T-cell (primary cell): ENCODE measurements around the gene KRT24. TPM values are rescaled to one million over a fixed set of nuclear protein-coding genes. Genes with fewer than 3 reads are reported as not detected.

Experiments
- ATAC-seq, 4 experiments: fragments of 200-7000 bp in 3 of 4; fragments of 150-1000 bp in 1 of 4; cut with Tn5 transposase; replicated peaks in 1 of 4; 1 replicate in 3 of 4; 2 replicates in 1 of 4; pipeline ENCODE4 v1.10.0; 2021; ENCODE audit warnings: moderate library complexity in 3 of 4, mild to moderate bottlenecking in 2 of 4, moderate number of reproducible peaks in 1 of 4
- CTCF ChIA-PET, 2 donors: fragments of 300-600 bp; sonication (Branson Sonifier 250); formaldehyde crosslinking; loops; one replicate each; lab custom pipeline; 2022; ENCODE audit warnings: antibody characterized with exemption in 2 of 2; lab: Charles Lee
- POLR2A ChIA-PET, 2 donors: fragments of 300-600 bp; sonication (Branson Sonifier 250); formaldehyde crosslinking; loops; one replicate each; lab custom pipeline; 2022; ENCODE audit warnings: antibody characterized with exemption in 2 of 2; lab: Charles Lee
- DNase-seq, 35 experiments: peaks; one replicate each; pipeline versions ENCODE4 v3.0.0 to v3.0.0-alpha.2; 2013 to 2023
- H3K27ac ChIP-seq: one replicate; pipeline ENCODE4 v1.5.1; 2013; ENCODE audit warnings: low read length
- H3K27me3 ChIP-seq, 2 experiments: replicated peaks in 1 of 2; 1 replicate in 1 of 2; 2 replicates in 1 of 2; pipeline versions ENCODE4 v1.6.1 to v1.7.0; 2013; ENCODE audit warnings: low read length in 1 of 2, mixed read lengths in 1 of 2; ENCODE audit not compliant: control insufficient read depth in 2 of 2, insufficient read depth in 2 of 2; ENCODE audit errors: extremely low read depth in 1 of 2
- H3K36me3 ChIP-seq, 2 donors: 1 replicate in 1 of 2; 2 replicates in 1 of 2; pipeline versions ENCODE4 v1.6.1 to v1.7.0; 2013; ENCODE audit warnings: low read length in 1 of 2; ENCODE audit not compliant: control insufficient read depth in 2 of 2, insufficient read depth in 1 of 2; ENCODE audit errors: extremely low read depth in 1 of 2
- H3K4me1 ChIP-seq, 2 experiments: 1 replicate in 1 of 2; 2 replicates in 1 of 2; pipeline versions ENCODE4 v1.6.1 to v1.7.0; 2013; ENCODE audit warnings: low read length in 2 of 2, mixed read lengths in 1 of 2; ENCODE audit not compliant: insufficient read depth in 2 of 2, control insufficient read depth in 1 of 2; ENCODE audit errors: extremely low read depth in 1 of 2
- H3K4me3 ChIP-seq, 2 donors: 1 replicate in 1 of 2; 2 replicates in 1 of 2; pipeline versions ENCODE4 v1.5.1 to v1.7.0; 2013; ENCODE audit warnings: mild to moderate bottlenecking in 2 of 2, low read length in 1 of 2, moderate library complexity in 1 of 2; ENCODE audit not compliant: control insufficient read depth in 1 of 2; ENCODE audit errors: extremely low read depth in 1 of 2
- H3K9me3 ChIP-seq: 2 replicates; pipeline ENCODE4 v1.7.0; 2013
- H3K27ac Mint-ChIP-seq, 2 donors: one replicate each; pipeline ENCODE4 v1.8.0; 2020 to 2021; ENCODE audit warnings: mild to moderate bottlenecking in 2 of 2, mixed read lengths in 2 of 2
- H3K27me3 Mint-ChIP-seq, 2 donors: one replicate each; pipeline ENCODE4 v1.8.0; 2021 to 2022; ENCODE audit warnings: mixed read lengths in 2 of 2
- H3K36me3 Mint-ChIP-seq: one replicate; pipeline ENCODE4 v1.8.0; 2021; ENCODE audit warnings: mixed read lengths
- H3K4me1 Mint-ChIP-seq, 3 donors: one replicate each; pipeline ENCODE4 v1.8.0; 2020 to 2022; ENCODE audit warnings: mixed read lengths in 3 of 3, mild to moderate bottlenecking in 1 of 3
- H3K4me3 Mint-ChIP-seq, 3 donors: one replicate each; pipeline ENCODE4 v1.8.0; 2020 to 2022; ENCODE audit warnings: mild to moderate bottlenecking in 3 of 3, mixed read lengths in 3 of 3, moderate library complexity in 3 of 3
- H3K9me3 Mint-ChIP-seq, 3 donors: one replicate each; pipeline ENCODE4 v1.8.0; 2020 to 2022; ENCODE audit warnings: mixed read lengths in 3 of 3
- WGBS: methylation state at CpG from one replicate; pipeline ENCODE4 v1.1.5; 2013; ENCODE audit warnings: missing lambda C conversion rate; ENCODE audit not compliant: insufficient coverage; 5-methylcytosine and 5-hydroxymethylcytosine counted together
- total RNA-seq, 35 experiments: library from RNA in 6 of 35; stranded (reverse) in 6 of 35; fragments of 120-200 nt in 1 of 35; gene quantifications; one replicate each; pipeline versions ENCODE4 v1.2.1 to v1.2.4 and lab custom pipeline; 2013 to 2026

The KRT24 gene
- total RNA-seq, 5 donors from 2014 or later (not counting 1 experiment from before 2014, with no cell fraction given): not detected

GRCh38 chr17:40699371-40699770, 4.2 kb downstream of the KRT24 start:
- Mint-ChIP-seq H3K36me3 (no peaks in the 10 kb centered on the region), H3K4me1 (no peaks in the 10 kb centered on the region), H3K27me3 (peaks cover 27 to 40% of the 10 kb centered on the region in 2 donors), H3K4me3 (no peak overlapping the region), H3K27ac (no peak overlapping the region), H3K9me3 (no peaks in the 10 kb centered on the region)
- H3K9me3 ChIP-seq: no peaks in the 10 kb centered on the region
- ATAC-seq (no peak), DNase-seq (no peak)
- no peaks in the 10 kb centered on the region for H3K36me3 ChIP-seq
- 86% methylated on average over 6 of the region's 9 CpGs for WGBS
- POLR2A ChIA-PET: no interaction called here
- peaks cover 3 to 27% of the 10 kb centered on the region in 2 experiments for H3K27me3 ChIP-seq
- H3K27ac ChIP-seq: no peak overlapping the region
- no peaks in the 10 kb centered on the region for H3K4me1 ChIP-seq
- CTCF ChIA-PET: interaction anchor here in 1 of 2 donors (0.6 kb wide), 1 partner anchor 496 kb away, joined by 9 read pairs; no protein-coding TSS in a partner anchor
- no peak overlapping the region for H3K4me3 ChIP-seq

GRCh38 chr17:40697297-40697696, 6.3 kb downstream of the KRT24 start:
- no peaks in the 10 kb centered on the region for H3K9me3 ChIP-seq
- H3K4me3 ChIP-seq: no peak overlapping the region
- ChIA-PET CTCF (no interaction called here), POLR2A (interaction anchor here in 1 of 2 donors (0.6 kb wide), 1 partner anchor 51 kb away, joined by 3 read pairs; no protein-coding TSS in a partner anchor)
- no peak overlapping the region for H3K27ac Mint-ChIP-seq
- H3K4me3 Mint-ChIP-seq: no peak overlapping the region
- H3K27ac ChIP-seq: no peak overlapping the region
- H3K9me3 Mint-ChIP-seq: no peaks in the 10 kb centered on the region
- no peaks in the 10 kb centered on the region for H3K4me1 Mint-ChIP-seq
- no peaks in the 10 kb centered on the region for H3K36me3 Mint-ChIP-seq
- 86% methylated on average over 6 of the region's 7 CpGs for WGBS
- peaks cover 6 to 21% of the 10 kb centered on the region in 2 experiments for H3K27me3 ChIP-seq
- no peaks in the 10 kb centered on the region for H3K4me1 ChIP-seq
- ATAC-seq (no peak), DNase-seq (no peak)
- peaks cover 32 to 38% of the 10 kb centered on the region in 2 donors for H3K27me3 Mint-ChIP-seq
- no peaks in the 10 kb centered on the region for H3K36me3 ChIP-seq

GRCh38 chr17:40696651-40697072, 6.9 kb downstream of the KRT24 start:
- Histone ChIP-seq H3K4me3 (no peak overlapping the region), H3K4me1 (no peaks in the 10 kb centered on the region), H3K9me3 (no peaks in the 10 kb centered on the region), H3K27me3 (peaks cover 6 to 17% of the 10 kb centered on the region in 2 experiments), H3K27ac (no peak overlapping the region), H3K36me3 (no peaks in the 10 kb centered on the region)
- Mint-ChIP-seq H3K4me1 (no peaks in the 10 kb centered on the region), H3K27ac (no peak overlapping the region), H3K36me3 (no peaks in the 10 kb centered on the region), H3K4me3 (no peak overlapping the region), H3K27me3 (peaks cover 33 to 38% of the 10 kb centered on the region in 2 donors), H3K9me3 (no peaks in the 10 kb centered on the region)
- WGBS: no CpG with 5 or more reads among the region's 3 CpGs
- DNase-seq: no peak
- ATAC-seq: no peak
- ChIA-PET POLR2A (interaction anchor here (0.5 to 0.6 kb wide), 2 partner anchors 50 to 981 kb away, joined by 3 to 5 read pairs; no protein-coding TSS in a partner anchor), CTCF (interaction anchor here in 1 of 2 donors (1.3 kb wide), 1 partner anchor 14 kb away, joined by 3 read pairs; no protein-coding TSS in a partner anchor)

- H3K36me3 Mint-ChIP-seq: no peaks in the 10 kb centered on the region
- Histone ChIP-seq H3K4me3 (no peak overlapping the region), H3K27me3 (peaks cover 6 to 17% of the 10 kb centered on the region in 2 experiments), H3K4me1 (no peaks in the 10 kb centered on the region), H3K9me3 (no peaks in the 10 kb centered on the region), H3K36me3 (no peaks in the 10 kb centered on the region), H3K27ac (no peak overlapping the region)
- no peaks in the 10 kb centered on the region for H3K4me1 Mint-ChIP-seq
- H3K27me3 Mint-ChIP-seq: peaks cover 33 to 37% of the 10 kb centered on the region in 2 donors
- ATAC-seq (no peak), DNase-seq (no peak)
- ChIA-PET CTCF (interaction anchor here in 1 of 2 donors (1.3 kb wide), 1 partner anchor 14 kb away, joined by 3 read pairs; no protein-coding TSS in a partner anchor), POLR2A (no interaction called here)
- no peak overlapping the region for H3K27ac Mint-ChIP-seq
- WGBS: 97% methylated on average over 3 of the region's 6 CpGs
- no peak overlapping the region for H3K4me3 Mint-ChIP-seq
- no peaks in the 10 kb centered on the region for H3K9me3 Mint-ChIP-seq
Measured at GRCh38 chr17:40695874-40696472, 7.6 kb downstream of the KRT24 start.

- POLR2A ChIA-PET: no interaction called here
- Mint-ChIP-seq H3K36me3 (no peaks in the 10 kb centered on the region), H3K27ac (no peak overlapping the region), H3K4me3 (no peak overlapping the region), H3K4me1 (no peaks in the 10 kb centered on the region), H3K9me3 (no peaks in the 10 kb centered on the region), H3K27me3 (peaks cover 30 to 33% of the 10 kb centered on the region in 2 donors)
- Histone ChIP-seq H3K27ac (no peak overlapping the region), H3K9me3 (no peaks in the 10 kb centered on the region), H3K27me3 (peaks cover 6 to 20% of the 10 kb centered on the region in 2 experiments), H3K4me3 (no peak overlapping the region), H3K36me3 (no peaks in the 10 kb centered on the region), H3K4me1 (no peaks in the 10 kb centered on the region)
- CTCF ChIA-PET: interaction anchor here in 1 of 2 donors (1.6 kb wide), 1 partner anchor 33 kb away, joined by 3 read pairs; no protein-coding TSS in a partner anchor
- no peak for ATAC-seq
- WGBS: 86% methylated on average over 6 of the region's 9 CpGs
- DNase-seq: no peak
Measured at GRCh38 chr17:40694584-40694983, 9.0 kb downstream of the KRT24 start.

- Mint-ChIP-seq H3K4me1 (no peaks in the 10 kb centered on the region), H3K27me3 (peaks cover 3 to 6% of the 10 kb centered on the region in 2 donors), H3K9me3 (no peaks in the 10 kb centered on the region), H3K27ac (no peak overlapping the region), H3K36me3 (no peaks in the 10 kb centered on the region), H3K4me3 (no peak overlapping the region)
- no CpG with 5 or more reads among the region's 5 CpGs for WGBS
- CTCF ChIA-PET: no interaction called here
- POLR2A ChIA-PET: interaction anchor here in 1 of 2 donors (0.7 kb wide), 1 partner anchor 73 kb away, joined by 3 read pairs; no protein-coding TSS in a partner anchor
- H3K27me3 ChIP-seq: peaks cover 0 to 9% of the 10 kb centered on the region in 2 experiments
- H3K4me3 ChIP-seq: no peak overlapping the region
- H3K9me3 ChIP-seq: no peaks in the 10 kb centered on the region
- H3K4me1 ChIP-seq: no peaks in the 10 kb centered on the region
- H3K27ac ChIP-seq: no peak overlapping the region
- no peak for ATAC-seq
- no peak for DNase-seq
- H3K36me3 ChIP-seq: no peaks in the 10 kb centered on the region
Measured at GRCh38 chr17:40687106-40687505, 16.4 kb downstream of the KRT24 start.
